Measurements from ENCODE around the gene PDE5A.
"Not testable (repeated sequence)": the region's sequence is repeated elsewhere in the genome, so short reads cannot be mapped to it uniquely, and the experiment has no call there.

PDE5A gene

GRCh38 chr4:119470021-119470736 lies 158.4 kb downstream of the PDE5A start:
- peak; percentile 51 for DNase-seq

DNA sequence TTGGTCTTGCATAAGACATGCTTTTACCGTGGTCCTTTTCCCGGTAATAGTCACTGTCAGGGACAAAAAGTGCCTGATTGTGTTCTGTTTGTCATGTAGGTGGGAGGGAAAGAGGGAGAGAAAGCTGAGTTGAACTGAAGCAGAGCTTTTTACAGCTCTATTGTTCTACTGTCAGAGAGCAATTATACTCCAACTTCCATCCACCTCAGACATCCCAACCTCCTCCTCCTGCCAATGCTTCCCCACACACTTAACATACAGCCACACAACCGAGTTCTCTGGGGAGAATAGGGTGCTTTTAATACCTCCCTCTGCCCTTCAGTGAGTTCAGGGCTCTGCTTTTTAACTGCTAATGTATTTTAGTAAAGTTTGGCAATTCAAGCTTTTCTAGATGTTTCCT lies 159.6 kb downstream of the PDE5A start:
- not testable (repeated sequence) for DNase-seq

DNA sequence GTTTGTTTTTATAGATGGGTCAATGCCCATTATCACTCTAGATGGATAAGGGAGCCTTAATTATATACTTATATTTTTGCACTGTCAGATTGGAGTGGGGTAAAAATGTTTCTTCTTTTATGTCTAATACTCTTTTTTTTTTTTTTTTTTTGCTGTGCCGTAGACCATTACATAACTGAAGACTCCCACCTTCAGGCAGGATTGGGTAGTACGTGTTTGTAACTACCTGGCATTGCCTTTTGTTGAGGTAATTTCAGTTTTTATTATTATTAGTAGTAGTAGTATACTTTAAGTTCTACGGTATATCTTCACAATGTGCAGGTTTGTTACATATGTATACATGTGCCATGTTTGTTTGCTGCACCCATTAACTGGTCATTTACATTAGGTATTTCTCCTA lies 165.9 kb downstream of the PDE5A start:
- not testable (repeated sequence) for DNase-seq

DNA sequence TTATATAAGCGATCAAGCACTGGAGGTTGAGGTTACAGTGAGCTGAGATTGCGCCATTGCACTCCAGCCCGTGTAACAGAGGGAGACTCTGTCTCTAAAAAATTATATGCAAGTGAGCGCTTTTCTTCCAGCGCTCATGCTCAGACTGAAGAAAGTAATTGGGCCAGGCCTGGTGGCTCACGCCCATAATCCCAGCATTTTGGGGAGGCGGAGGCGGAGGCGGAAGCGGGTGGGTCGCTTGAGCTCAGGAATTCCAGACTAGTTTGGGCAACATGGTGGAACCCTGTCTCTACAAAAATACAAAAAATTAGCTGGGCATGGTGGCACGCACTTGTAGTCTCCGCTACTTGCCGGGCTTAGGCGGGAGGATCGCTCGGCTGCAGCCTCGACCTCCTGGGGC lies 172.9 kb downstream of the PDE5A start:
- peak; percentile 33 for DNase-seq

GRCh38 chr4:119454491-119455270 lies 173.9 kb downstream of the PDE5A start:
- DNase-seq = peak; percentile 98

DNA sequence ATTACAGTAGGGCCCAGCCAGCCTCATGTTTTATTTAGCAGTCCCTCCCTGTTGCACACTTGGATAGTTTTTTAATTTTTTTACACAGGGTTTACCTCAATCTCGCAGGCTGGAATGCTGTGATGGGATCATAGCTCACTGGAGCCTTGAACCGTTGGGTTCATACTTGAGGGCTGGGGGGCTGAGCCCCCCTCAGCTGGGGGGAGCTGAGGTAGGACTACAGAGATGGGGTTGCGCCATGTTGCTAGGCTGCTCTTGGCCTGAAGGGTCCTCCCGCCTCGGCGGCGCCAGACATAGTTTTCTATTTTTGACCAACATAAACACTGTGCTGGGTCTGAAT lies 174.5 kb downstream of the PDE5A start:
- not testable (repeated sequence) for DNase-seq

GRCh38 chr4:119453286-119453685 lies 175.3 kb downstream of the PDE5A start:
- not testable (repeated sequence) for DNase-seq

DNA sequence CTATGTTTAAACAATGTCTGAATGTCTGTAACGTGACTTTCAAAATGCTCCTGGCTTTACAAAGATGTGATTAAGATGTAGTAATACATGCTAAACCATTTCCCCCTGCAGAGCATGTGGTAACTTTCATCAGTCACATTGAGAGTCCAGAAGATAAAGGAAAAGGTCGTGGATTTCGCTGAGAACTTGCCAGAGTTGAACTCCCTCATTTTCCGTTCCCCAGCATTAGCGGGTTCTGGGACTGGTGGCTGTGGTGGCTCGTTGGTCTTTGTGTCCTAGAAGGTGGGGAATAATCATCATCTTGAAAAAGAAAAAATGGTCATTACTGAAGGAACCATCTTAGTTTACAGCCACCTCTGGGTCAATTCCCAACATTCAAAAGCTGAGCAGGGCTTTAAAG lies 178.8 kb downstream of the PDE5A start:
- not testable (repeated sequence) for DNase-seq
